DOHH2 (cell line): Measurements from ENCODE around the gene NSUN6.

Experiments
- H3F3A ChIP-seq: fragments of 200-600 bp; sonication (generic), shearing (Covaris generic); 2 replicates; pipeline ENCODE4 v1.6.0; 2016; ENCODE audit warnings: antibody characterized with exemption, mild to moderate bottlenecking; ENCODE audit not compliant: control insufficient read depth, insufficient read depth
- H3K27ac ChIP-seq: fragments of 200-600 bp; sonication (generic); 2 replicates; pipeline ENCODE4 v1.5.1; 2014; ENCODE audit warnings: low read depth, mild to moderate bottlenecking, low read length, moderate library complexity
- H3K27me3 ChIP-seq: fragments of 200-600 bp; sonication (generic); 2 replicates; pipeline ENCODE4 v1.6.1; 2014; ENCODE audit warnings: mild to moderate bottlenecking, low read length, mixed read lengths; ENCODE audit not compliant: control insufficient read depth
- H3K36me3 ChIP-seq: fragments of 200-600 bp; sonication (generic); 2 replicates; pipeline ENCODE4 v1.6.1; 2014; ENCODE audit warnings: mild to moderate bottlenecking, low read length, moderate library complexity, mixed read lengths; ENCODE audit not compliant: control insufficient read depth
- H3K4me1 ChIP-seq: fragments of 200-600 bp; sonication (generic); 2 replicates; pipeline ENCODE4 v1.6.1; 2014; ENCODE audit warnings: mild to moderate bottlenecking, low read length, mixed read lengths; ENCODE audit not compliant: control insufficient read depth
- H3K4me2 ChIP-seq: fragments of 200-600 bp; sonication (generic); 2 replicates; pipeline ENCODE4 v1.6.0; 2014; ENCODE audit warnings: mild to moderate bottlenecking, low read length, moderate library complexity
- H3K4me3 ChIP-seq: fragments of 200-600 bp; sonication (generic); 2 replicates; pipeline ENCODE4 v1.5.1; 2014; ENCODE audit warnings: mild to moderate bottlenecking, low read length, mixed read lengths
- H3K79me2 ChIP-seq: fragments of 200-600 bp; sonication (generic); 2 replicates; pipeline ENCODE4 v1.6.1; 2014; ENCODE audit warnings: mild to moderate bottlenecking, low read length, mixed read lengths; ENCODE audit not compliant: control insufficient read depth
- H3K9me2 ChIP-seq: fragments of 200-600 bp; sonication (generic); replicated peaks from 2 replicates; pipeline ENCODE4 v1.6.1; 2014; ENCODE audit warnings: mild to moderate bottlenecking, low read length, mixed read lengths; ENCODE audit not compliant: control insufficient read depth
- H3K9me3 ChIP-seq: fragments of 200-600 bp; sonication (generic); 2 replicates; pipeline ENCODE4 v1.6.1; 2014; ENCODE audit warnings: antibody characterized with exemption, low read length, mixed read lengths; ENCODE audit not compliant: control insufficient read depth, insufficient read depth
- H4K20me1 ChIP-seq: fragments of 200-600 bp; sonication (generic); 2 replicates; pipeline ENCODE4 v1.6.0; 2014; ENCODE audit warnings: low read depth, mild to moderate bottlenecking, antibody characterized with exemption, low read length, moderate library complexity; ENCODE audit not compliant: control insufficient read depth, insufficient read depth
- EZH2phosphoT487 ChIP-seq: fragments of 200-600 bp; sonication (generic); IDR thresholded peaks from 2 replicates; pipeline ENCODE4 v1.6.1; 2017; ENCODE audit warnings: borderline replicate concordance, mild to moderate bottlenecking, antibody characterized with exemption, low read length, moderate library complexity, mixed read lengths
- TF ChIP-seq, protein P1 (sequence below): fragments of 200-600 bp; sonication (generic); IDR thresholded peaks from one replicate; pipeline ENCODE4 v1.5.1; 2014; ENCODE audit warnings: antibody characterized with exemption, mild to moderate bottlenecking, low read depth, low read length; ENCODE audit not compliant: poor library complexity, severe bottlenecking

NSUN6 gene

DNA sequence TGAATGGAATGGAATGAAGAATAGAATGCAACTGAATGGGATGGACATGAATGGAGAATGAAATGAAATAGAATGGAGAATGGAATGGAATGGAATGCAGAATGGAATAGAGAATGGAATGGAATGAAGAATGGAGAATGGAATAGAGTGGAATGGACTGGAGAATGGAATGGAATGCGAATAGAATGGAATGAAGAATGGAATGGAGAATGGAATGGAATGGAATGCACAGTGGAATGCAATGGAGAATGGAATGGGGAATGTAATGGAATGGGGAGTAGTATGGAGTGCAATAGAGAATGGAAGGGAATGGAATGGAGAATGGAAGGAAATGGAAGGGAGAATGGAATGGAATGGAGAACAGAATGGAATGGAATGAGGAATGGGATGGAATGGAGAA is 93.4 kb downstream of the NSUN6 start:
- H3K9me2 ChIP-seq: no peaks in the 10 kb centered on the region
- no peak overlapping the region for H3K4me2 ChIP-seq
- H3K27me3 ChIP-seq: no peaks in the 10 kb centered on the region
- H3K9me3 ChIP-seq: peaks cover 6% of the 10 kb centered on the region; the same call in 1 of the 2 replicates
- H3K4me1 ChIP-seq: no peaks in the 10 kb centered on the region
- no peaks in the 10 kb centered on the region for H4K20me1 ChIP-seq
- peaks cover 33% of the 10 kb centered on the region for H3K36me3 ChIP-seq
- H3K79me2 ChIP-seq: no peaks in the 10 kb centered on the region
- H3K27ac ChIP-seq: no peak overlapping the region
- TF ChIP-seq, protein P1, sequence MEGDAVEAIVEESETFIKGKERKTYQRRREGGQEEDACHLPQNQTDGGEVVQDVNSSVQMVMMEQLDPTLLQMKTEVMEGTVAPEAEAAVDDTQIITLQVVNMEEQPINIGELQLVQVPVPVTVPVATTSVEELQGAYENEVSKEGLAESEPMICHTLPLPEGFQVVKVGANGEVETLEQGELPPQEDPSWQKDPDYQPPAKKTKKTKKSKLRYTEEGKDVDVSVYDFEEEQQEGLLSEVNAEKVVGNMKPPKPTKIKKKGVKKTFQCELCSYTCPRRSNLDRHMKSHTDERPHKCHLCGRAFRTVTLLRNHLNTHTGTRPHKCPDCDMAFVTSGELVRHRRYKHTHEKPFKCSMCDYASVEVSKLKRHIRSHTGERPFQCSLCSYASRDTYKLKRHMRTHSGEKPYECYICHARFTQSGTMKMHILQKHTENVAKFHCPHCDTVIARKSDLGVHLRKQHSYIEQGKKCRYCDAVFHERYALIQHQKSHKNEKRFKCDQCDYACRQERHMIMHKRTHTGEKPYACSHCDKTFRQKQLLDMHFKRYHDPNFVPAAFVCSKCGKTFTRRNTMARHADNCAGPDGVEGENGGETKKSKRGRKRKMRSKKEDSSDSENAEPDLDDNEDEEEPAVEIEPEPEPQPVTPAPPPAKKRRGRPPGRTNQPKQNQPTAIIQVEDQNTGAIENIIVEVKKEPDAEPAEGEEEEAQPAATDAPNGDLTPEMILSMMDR: no peak
- no peak for TF ChIP-seq EZH2phosphoT487
- H3K4me3 ChIP-seq: no peak overlapping the region
- H3F3A ChIP-seq: no peaks in the 10 kb centered on the region

DNA sequence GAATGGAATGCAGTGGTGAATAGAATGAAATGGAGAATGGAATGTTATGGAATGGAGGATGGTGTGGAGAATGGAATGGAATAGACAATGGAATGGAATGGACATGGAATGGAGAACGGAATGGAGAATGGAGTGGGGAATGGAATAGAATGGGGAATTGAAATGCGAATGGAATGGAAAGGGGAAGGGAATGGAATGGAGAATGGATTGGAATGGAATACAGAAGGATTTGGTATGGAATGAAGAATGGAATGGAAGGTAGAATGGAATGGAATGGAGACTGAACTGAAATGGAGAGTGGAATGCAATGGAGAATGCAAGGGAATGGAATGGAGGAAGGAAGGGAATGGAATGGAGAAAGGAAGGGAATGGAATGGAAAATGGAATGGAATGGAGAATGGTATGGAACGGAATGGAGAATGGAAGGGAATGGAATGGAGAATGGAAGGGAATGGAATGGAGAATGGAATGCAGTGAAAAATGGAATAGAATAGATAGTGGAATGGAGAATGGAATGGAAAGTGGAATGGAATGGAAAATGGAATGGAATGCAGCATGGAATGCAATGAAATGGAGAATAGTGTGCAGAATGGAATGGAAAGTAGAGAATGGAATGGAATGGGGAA is 94.8 kb downstream of the NSUN6 start:
- no peaks in the 10 kb centered on the region for H3F3A ChIP-seq
- H3K79me2 ChIP-seq: no peaks in the 10 kb centered on the region
- H3K36me3 ChIP-seq: peaks cover 45% of the 10 kb centered on the region
- no peaks in the 10 kb centered on the region; the same call in 1 of the 2 replicates for H3K9me2 ChIP-seq
- H3K9me3 ChIP-seq: peaks cover 6% of the 10 kb centered on the region; the same call in 1 of the 2 replicates
- no peak overlapping the region for H3K4me3 ChIP-seq
- H3K4me2 ChIP-seq: no peak overlapping the region
- no peak overlapping the region for H3K27ac ChIP-seq
- no peaks in the 10 kb centered on the region for H3K4me1 ChIP-seq
- H4K20me1 ChIP-seq: no peaks in the 10 kb centered on the region
- TF ChIP-seq EZH2phosphoT487: no peak
- TF ChIP-seq, protein P1: no peak
- H3K27me3 ChIP-seq: no peaks in the 10 kb centered on the region

DNA sequence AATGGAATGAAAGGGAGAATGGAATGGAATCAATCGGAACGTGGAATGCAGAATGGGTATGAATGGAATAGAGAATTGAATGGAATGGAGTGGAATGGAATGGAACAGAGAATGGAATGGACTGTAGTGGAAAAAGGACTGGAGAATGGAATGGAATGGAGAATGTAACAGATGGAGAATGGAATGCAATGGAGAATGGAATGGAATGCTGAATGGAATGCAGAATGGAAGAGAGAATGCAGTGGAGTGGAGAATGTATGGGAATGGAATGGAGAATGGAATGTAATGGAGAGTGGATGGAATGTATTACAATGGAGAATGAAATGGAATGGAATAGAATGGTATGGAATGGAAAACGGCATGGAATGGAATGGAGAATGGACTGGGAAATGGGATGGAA is 96.9 kb downstream of the NSUN6 start:
- Histone ChIP-seq H3K9me3 (peaks cover 6% of the 10 kb centered on the region; the same call in 1 of the 2 replicates), H3K27ac (no peak overlapping the region), H3F3A (no peaks in the 10 kb centered on the region), H3K4me3 (no peak overlapping the region), H3K27me3 (no peaks in the 10 kb centered on the region), H3K4me1 (no peaks in the 10 kb centered on the region), H3K9me2 (no peaks in the 10 kb centered on the region; the same call in 1 of the 2 replicates), H3K79me2 (no peaks in the 10 kb centered on the region), H3K36me3 (peaks cover 50% of the 10 kb centered on the region), H3K4me2 (no peak overlapping the region), H4K20me1 (no peaks in the 10 kb centered on the region)
- TF ChIP-seq, protein P1: no peak
- no peak for TF ChIP-seq EZH2phosphoT487

DNA sequence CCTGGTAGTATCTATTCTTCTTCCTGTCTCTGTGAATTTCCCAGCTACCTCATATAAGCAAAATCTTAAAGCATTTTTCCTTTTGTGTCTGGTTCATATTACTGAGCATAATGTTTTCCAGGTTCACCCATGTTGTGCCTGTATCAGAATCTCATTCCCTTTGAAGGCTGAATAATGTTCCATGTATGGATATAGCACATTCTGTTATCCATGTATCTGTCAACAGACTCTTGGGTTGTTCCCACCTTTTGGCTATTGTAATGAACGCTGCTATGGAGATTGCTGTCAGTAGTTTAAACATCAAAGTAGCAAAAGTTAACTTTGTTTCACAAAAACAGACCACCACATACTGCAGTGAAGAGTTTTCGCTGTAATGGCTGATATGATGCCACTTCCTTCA is 99.9 kb downstream of the NSUN6 start:
- Histone ChIP-seq H3K9me2 (no peaks in the 10 kb centered on the region; the same call in 1 of the 2 replicates), H3K4me3 (no peak overlapping the region), H3K27ac (no peak overlapping the region), H3K9me3 (peaks cover 6% of the 10 kb centered on the region; the same call in 1 of the 2 replicates), H3K27me3 (no peaks in the 10 kb centered on the region), H4K20me1 (no peaks in the 10 kb centered on the region), H3K4me1 (no peaks in the 10 kb centered on the region), H3K79me2 (no peaks in the 10 kb centered on the region), H3K4me2 (no peak overlapping the region), H3F3A (no peaks in the 10 kb centered on the region), H3K36me3 (peaks cover 46% of the 10 kb centered on the region)
- TF ChIP-seq EZH2phosphoT487: no peak
- TF ChIP-seq, protein P1: no peak
